Endothelial cell of umbilical vein (primary cell): ENCODE measurements around the gene PRKCZ.

Source experiments
- CTCF ChIP-seq, 2 donors: IDR thresholded peaks; 1 replicate in 1 of 2; 2 replicates in 1 of 2; pipeline ENCODE4 v1.5.1; 2011; ENCODE audit warnings: low read length in 2 of 2, mild to moderate bottlenecking in 2 of 2, moderate library complexity in 2 of 2, control low read depth in 1 of 2, inconsistent platforms in 1 of 2, low read depth in 1 of 2; ENCODE audit not compliant: insufficient read depth in 1 of 2; ENCODE audit errors: extremely low read depth in 1 of 2
- EZH2 ChIP-seq: IDR thresholded peaks from 2 replicates; pipeline ENCODE4 v1.6.1; 2012; ENCODE audit warnings: borderline replicate concordance, low read depth, mild to moderate bottlenecking, moderate library complexity, low read length, inconsistent platforms; ENCODE audit not compliant: severe bottlenecking
- GATA2 ChIP-seq: IDR thresholded peaks from 2 replicates; pipeline ENCODE4 v1.7.0; 2011; ENCODE audit warnings: low read depth, mild to moderate bottlenecking, moderate library complexity, mixed read lengths, low read length; ENCODE audit not compliant: insufficient read length, insufficient read depth
- JUN ChIP-seq: IDR thresholded peaks from 2 replicates; pipeline ENCODE4 v1.6.1; 2011; ENCODE audit warnings: borderline replicate concordance, low read depth; ENCODE audit not compliant: insufficient read length, insufficient read depth
- MYC ChIP-seq: IDR thresholded peaks from one replicate; pipeline ENCODE4 v1.6.1; 2011; ENCODE audit warnings: mild to moderate bottlenecking, low read depth, low read length
- POLR2A ChIP-seq: IDR thresholded peaks from 2 replicates; pipeline ENCODE4 v1.6.1; 2012; ENCODE audit warnings: low read depth, mild to moderate bottlenecking, control low read depth, low read length
- POLR2AphosphoS5 ChIP-seq: IDR thresholded peaks from 2 replicates; pipeline ENCODE4 v1.6.1; 2012; ENCODE audit warnings: low read depth, mild to moderate bottlenecking, control low read depth, low read length, moderate library complexity; ENCODE audit not compliant: insufficient read depth
- TF ChIP-seq, protein P1 (sequence below): IDR thresholded peaks from 2 replicates; pipeline ENCODE4 v1.6.1; 2011; ENCODE audit not compliant: insufficient read depth, insufficient read length

- TF ChIP-seq CTCF (IDR thresholded peaks at IDR 0.05; ENCODE audit: extremely low read depth in 1 of 2, insufficient read depth in 1 of 2, low read depth in 1 of 2, low read length in 2 of 2) (no peak), JUN (no peak), POLR2A (no peak), POLR2AphosphoS5 (no peak), EZH2 (no peak), MYC (no peak), GATA2 (no peak)
- TF ChIP-seq, protein P1, sequence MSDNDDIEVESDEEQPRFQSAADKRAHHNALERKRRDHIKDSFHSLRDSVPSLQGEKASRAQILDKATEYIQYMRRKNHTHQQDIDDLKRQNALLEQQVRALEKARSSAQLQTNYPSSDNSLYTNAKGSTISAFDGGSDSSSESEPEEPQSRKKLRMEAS = no peak
Observed at GRCh38 chr1:2178875-2179274, 128.7 kb downstream of the PRKCZ start.
